ENCODE results near the gene DIPK1C.

The DIPK1C gene

DNA sequence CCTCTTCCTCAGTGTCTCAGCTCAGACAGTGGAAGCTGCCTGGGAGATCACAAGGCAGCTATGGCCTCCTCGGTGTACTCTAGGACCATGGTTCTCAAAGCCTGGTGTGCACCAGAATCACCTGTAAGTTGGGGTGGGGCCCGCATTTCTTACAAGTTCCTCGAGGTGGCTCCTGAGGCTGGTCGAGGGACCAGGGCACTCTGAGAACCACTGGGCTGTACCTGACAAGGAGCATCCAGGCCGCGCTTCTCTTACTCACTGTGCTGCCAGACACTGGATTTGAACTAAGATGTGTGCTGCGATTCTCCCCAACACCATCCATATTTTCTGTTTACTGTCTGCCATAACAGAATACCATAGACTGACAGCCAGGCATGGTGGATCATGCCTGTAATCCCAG lies 59.5 kb downstream of the DIPK1C start:
- TF ChIP-seq, protein P1, sequence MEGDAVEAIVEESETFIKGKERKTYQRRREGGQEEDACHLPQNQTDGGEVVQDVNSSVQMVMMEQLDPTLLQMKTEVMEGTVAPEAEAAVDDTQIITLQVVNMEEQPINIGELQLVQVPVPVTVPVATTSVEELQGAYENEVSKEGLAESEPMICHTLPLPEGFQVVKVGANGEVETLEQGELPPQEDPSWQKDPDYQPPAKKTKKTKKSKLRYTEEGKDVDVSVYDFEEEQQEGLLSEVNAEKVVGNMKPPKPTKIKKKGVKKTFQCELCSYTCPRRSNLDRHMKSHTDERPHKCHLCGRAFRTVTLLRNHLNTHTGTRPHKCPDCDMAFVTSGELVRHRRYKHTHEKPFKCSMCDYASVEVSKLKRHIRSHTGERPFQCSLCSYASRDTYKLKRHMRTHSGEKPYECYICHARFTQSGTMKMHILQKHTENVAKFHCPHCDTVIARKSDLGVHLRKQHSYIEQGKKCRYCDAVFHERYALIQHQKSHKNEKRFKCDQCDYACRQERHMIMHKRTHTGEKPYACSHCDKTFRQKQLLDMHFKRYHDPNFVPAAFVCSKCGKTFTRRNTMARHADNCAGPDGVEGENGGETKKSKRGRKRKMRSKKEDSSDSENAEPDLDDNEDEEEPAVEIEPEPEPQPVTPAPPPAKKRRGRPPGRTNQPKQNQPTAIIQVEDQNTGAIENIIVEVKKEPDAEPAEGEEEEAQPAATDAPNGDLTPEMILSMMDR (IDR thresholded peaks at IDR 0.05): no peak
- Mint-ChIP-seq H3K27ac (no peak overlapping the region), H3K4me3 (no peak overlapping the region), H3K4me1 (peaks cover 29% of the 10 kb centered on the region), H3K27me3 (ENCODE audit: low read depth, poor library complexity) (peaks cover 14% of the 10 kb centered on the region), H3K36me3 (ENCODE audit: low read depth) (no peaks in the 10 kb centered on the region), H3K9me3 (no peaks in the 10 kb centered on the region)
- no peak for DNase-seq

DNA sequence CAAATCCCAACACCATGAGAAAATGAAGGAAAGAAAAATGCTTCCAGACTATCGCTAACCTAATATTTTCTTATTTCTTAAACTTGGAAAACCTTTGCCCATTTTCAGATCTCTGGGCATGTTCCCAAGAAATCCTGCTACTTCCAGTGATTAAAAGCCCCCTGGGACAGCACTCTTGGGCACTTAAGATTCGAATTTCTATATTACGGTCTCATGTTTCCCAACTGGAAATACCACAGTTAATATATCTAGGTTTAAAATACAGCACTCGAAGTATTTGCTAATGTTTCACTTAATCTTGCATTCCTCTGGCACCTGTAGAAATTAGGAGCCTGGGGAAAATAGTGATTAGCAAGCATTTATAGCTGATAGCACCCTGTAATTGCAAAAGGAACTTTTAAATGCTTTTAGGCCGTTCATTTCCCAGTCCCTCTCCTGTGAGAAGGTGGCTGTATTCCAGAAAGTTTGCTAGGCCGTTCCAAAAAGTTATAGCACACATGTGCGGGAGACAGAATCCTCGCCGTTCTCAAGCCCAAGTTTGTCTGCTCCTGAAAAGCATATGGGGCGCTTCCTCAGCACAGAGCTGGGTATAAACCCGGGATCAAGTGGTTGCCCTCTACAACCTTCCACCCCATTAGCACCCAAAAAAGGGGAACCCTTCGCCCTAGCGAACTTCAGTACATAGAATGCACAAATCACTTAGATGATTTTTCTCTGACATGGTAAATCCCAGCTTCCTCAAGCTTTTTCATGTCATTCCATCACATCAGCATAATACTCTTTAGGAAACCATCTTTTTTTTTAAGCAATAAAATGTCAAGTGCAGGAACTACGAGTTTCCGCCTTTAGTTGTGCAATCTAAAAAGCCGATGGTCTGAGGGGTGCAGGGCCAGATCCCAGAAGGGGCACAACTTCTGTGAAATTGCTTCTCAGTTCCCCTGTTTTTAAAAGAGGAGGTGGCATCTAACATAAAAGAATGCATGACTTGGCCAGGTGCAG lies 60.6 kb downstream of the DIPK1C start:
- peak overlapping the region; percentile 81 for H3K27ac Mint-ChIP-seq
- H3K27me3 Mint-ChIP-seq (ENCODE audit: low read depth, poor library complexity): peaks cover 14% of the 10 kb centered on the region
- no peaks in the 10 kb centered on the region for H3K9me3 Mint-ChIP-seq
- no peak for DNase-seq
- H3K4me1 Mint-ChIP-seq: peaks cover 29% of the 10 kb centered on the region
- no peaks in the 10 kb centered on the region for H3K36me3 Mint-ChIP-seq (ENCODE audit: low read depth)
- peak overlapping the region; percentile 23 for H3K4me3 Mint-ChIP-seq
- TF ChIP-seq, protein P1 (IDR thresholded peaks at IDR 0.05): no peak

DNA sequence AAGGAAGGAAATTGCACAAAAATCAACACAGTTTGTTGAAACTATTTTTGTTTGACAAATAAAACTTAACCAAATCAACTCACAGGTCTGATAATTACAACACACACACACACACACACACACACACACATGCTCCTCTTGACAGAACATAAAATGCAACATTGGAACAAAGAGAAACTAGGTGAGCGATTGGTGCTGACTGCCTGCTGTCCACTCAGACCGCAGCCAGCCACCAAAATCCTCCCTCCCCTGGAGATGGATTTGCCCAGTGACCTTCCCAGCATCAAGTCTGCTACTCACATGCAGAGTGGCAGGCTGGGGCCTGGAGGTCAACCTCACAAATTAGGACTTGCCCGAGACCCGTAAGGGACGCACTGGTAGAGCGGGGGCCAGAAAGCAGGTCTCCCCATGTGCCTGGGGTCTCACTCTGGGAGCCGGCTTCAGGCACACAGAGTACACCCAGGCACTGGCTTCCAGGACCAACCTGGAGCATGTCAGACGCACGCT lies 61.4 kb downstream of the DIPK1C start:
- H3K4me3 Mint-ChIP-seq: peak overlapping the region; percentile 23

DNA sequence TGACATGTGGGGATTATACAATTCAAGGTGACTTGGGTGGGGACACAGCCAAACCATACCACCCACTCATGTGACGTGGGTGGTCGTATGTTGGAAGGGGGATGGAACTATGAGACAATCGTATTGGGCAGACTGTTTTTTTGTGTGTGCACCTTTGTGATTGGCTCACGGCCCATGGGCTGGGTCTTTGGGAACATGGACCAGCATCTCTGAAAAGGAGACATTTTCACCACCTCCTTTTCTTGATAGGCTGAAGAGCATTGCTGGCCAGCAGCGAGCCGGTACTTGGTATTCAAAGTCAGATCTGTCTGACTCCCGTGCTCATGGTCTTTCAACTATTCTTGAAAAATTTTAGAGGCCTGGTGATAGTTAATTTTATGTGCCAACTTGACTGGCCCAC lies 62.1 kb downstream of the DIPK1C start:
- H3K9me3 Mint-ChIP-seq: no peaks in the 10 kb centered on the region
- no peak overlapping the region for H3K4me3 Mint-ChIP-seq
- DNase-seq: no peak
- H3K27ac Mint-ChIP-seq: no peak overlapping the region
- H3K27me3 Mint-ChIP-seq (ENCODE audit: low read depth, poor library complexity): peaks cover 10% of the 10 kb centered on the region
- no peaks in the 10 kb centered on the region for H3K36me3 Mint-ChIP-seq (ENCODE audit: low read depth)
- TF ChIP-seq, protein P1 (IDR thresholded peaks at IDR 0.05): no peak
- H3K4me1 Mint-ChIP-seq: peaks cover 36% of the 10 kb centered on the region

More for the DNA sequence above, 61.4 kb downstream of the DIPK1C start:
- Mint-ChIP-seq H3K4me1 (peaks cover 29% of the 10 kb centered on the region), H3K36me3 (ENCODE audit: low read depth) (no peaks in the 10 kb centered on the region), H3K27me3 (ENCODE audit: low read depth, poor library complexity) (peaks cover 11% of the 10 kb centered on the region), H3K27ac (peak overlapping the region; percentile 81), H3K9me3 (no peaks in the 10 kb centered on the region)
- DNase-seq: no peak
- TF ChIP-seq, protein P1 (IDR thresholded peaks at IDR 0.05): no peak

DNA sequence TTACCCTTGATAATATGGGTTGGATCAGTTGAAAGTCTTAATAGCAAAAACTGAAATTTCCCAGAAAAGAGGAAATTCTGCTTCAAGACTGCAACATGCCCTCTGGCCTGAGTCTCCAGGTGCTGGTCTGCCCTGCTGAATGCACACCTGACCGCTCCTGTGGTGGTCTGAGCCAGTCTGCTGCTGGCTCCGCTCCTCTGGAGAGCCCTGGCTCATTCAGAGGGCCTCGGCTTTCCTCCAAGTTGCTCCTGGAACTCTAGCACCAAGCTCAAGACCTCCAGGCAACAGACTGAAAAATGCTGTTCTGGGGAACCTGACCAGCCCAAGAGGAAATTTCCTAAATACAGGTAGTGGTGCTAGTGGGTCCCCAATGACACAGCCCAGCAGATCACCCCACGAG lies 64.8 kb downstream of the DIPK1C start:
- Mint-ChIP-seq H3K4me3 (no peak overlapping the region), H3K27ac (no peak overlapping the region), H3K27me3 (ENCODE audit: low read depth, poor library complexity) (peaks cover 10% of the 10 kb centered on the region), H3K4me1 (peaks cover 47% of the 10 kb centered on the region), H3K36me3 (ENCODE audit: low read depth) (no peaks in the 10 kb centered on the region), H3K9me3 (no peaks in the 10 kb centered on the region)
- TF ChIP-seq, protein P1 (IDR thresholded peaks at IDR 0.05): no peak
- DNase-seq: no peak

Data from nephron progenitor cell (in vitro differentiated cells).